Measurements from ENCODE around the gene ATF6.

DNA sequence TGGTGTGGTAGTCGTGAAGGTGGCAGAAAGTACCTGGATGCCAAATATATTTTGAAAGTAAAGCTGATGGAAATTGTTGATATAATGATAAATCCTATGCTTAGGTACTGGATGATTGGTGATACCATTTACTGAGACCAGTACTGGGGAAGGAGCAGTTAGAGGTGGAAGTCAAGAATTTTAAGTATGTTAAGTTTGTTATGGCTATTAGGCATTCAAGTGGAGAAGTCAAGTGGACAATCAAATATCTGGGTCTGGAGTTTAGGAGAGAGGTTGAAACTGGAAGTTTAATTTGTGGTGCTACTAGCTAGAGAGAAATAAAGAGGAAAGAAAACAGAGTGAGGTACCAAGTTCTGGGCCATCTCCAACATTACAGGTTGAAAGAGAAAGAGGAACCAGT, 89.1 kb downstream of the ATF6 start:
- no peak for TF ChIP-seq POLR2A (IDR thresholded peaks at IDR 0.05)
- TF ChIP-seq, protein P1, sequence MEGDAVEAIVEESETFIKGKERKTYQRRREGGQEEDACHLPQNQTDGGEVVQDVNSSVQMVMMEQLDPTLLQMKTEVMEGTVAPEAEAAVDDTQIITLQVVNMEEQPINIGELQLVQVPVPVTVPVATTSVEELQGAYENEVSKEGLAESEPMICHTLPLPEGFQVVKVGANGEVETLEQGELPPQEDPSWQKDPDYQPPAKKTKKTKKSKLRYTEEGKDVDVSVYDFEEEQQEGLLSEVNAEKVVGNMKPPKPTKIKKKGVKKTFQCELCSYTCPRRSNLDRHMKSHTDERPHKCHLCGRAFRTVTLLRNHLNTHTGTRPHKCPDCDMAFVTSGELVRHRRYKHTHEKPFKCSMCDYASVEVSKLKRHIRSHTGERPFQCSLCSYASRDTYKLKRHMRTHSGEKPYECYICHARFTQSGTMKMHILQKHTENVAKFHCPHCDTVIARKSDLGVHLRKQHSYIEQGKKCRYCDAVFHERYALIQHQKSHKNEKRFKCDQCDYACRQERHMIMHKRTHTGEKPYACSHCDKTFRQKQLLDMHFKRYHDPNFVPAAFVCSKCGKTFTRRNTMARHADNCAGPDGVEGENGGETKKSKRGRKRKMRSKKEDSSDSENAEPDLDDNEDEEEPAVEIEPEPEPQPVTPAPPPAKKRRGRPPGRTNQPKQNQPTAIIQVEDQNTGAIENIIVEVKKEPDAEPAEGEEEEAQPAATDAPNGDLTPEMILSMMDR (IDR thresholded peaks at IDR 0.05): no peak
